GM23338 (cell line): ENCODE results near the gene PM20D1. TPM values are rescaled to one million over a fixed set of nuclear protein-coding genes. Genes with fewer than 3 reads are reported as not detected.

Experiments used
- ATAC-seq: fragments of 200-7000 bp; cut with Tn5 transposase; 3 replicates; pipeline ENCODE4 v1.9.1; 2020
- DNase-seq: peaks from one replicate; pipeline ENCODE4 v3.0.0-alpha.2; 2015; ENCODE audit warnings: low spot score
- H2AFZ ChIP-seq: fragments of 200-600 bp; sonication (generic); 2 replicates; pipeline ENCODE4 v1.8.0; 2016; ENCODE audit warnings: antibody characterized with exemption, mild to moderate bottlenecking, moderate library complexity
- H3F3A ChIP-seq: fragments of 200-600 bp; sonication (generic); replicated peaks from 2 replicates; pipeline ENCODE4 v1.8.0; 2017; ENCODE audit warnings: antibody characterized with exemption, mixed run types, low read depth
- H3K27ac ChIP-seq: fragments of 200-600 bp; sonication (generic); 2 replicates; pipeline ENCODE4 v1.6.1; 2016; ENCODE audit warnings: low read depth
- H3K27me3 ChIP-seq: fragments of 200-600 bp; sonication (generic); 2 replicates; pipeline ENCODE4 v1.8.0; 2016; ENCODE audit warnings: mild to moderate bottlenecking, mixed run types, moderate library complexity; ENCODE audit not compliant: insufficient read depth
- H3K36me3 ChIP-seq: fragments of 200-600 bp; sonication (generic); 2 replicates; pipeline ENCODE4 v1.8.0; 2016; ENCODE audit warnings: mild to moderate bottlenecking; ENCODE audit not compliant: insufficient read depth
- H3K4me1 ChIP-seq: fragments of 200-600 bp; sonication (generic); 2 replicates; pipeline ENCODE4 v1.8.0; 2016; ENCODE audit warnings: mild to moderate bottlenecking, moderate library complexity; ENCODE audit not compliant: insufficient read depth
- H3K4me2 ChIP-seq: fragments of 200-600 bp; sonication (generic); 2 replicates; pipeline ENCODE4 v1.7.1; 2017; ENCODE audit warnings: mixed run types
- H3K4me3 ChIP-seq: fragments of 200-600 bp; sonication (generic); 2 replicates; pipeline ENCODE4 v1.6.1; 2016; ENCODE audit warnings: mixed run types
- H3K79me2 ChIP-seq: fragments of 200-600 bp; sonication (generic); replicated peaks from 2 replicates; pipeline ENCODE4 v1.8.0; 2017; ENCODE audit warnings: mild to moderate bottlenecking; ENCODE audit not compliant: insufficient read depth
- H3K9me2 ChIP-seq: fragments of 200-600 bp; sonication (generic); 2 replicates; pipeline ENCODE4 v1.8.0; 2017; ENCODE audit not compliant: insufficient read depth
- H4K20me1 ChIP-seq: fragments of 200-600 bp; sonication (generic); replicated peaks from 2 replicates; pipeline ENCODE4 v1.8.0; 2017; ENCODE audit warnings: mild to moderate bottlenecking; ENCODE audit not compliant: insufficient read depth
- H3K27ac Mint-ChIP-seq: 2 replicates; pipeline ENCODE4 v1.8.0; 2020; ENCODE audit warnings: inconsistent platforms, mild to moderate bottlenecking, moderate library complexity, mixed read lengths
- H3K27me3 Mint-ChIP-seq: 3 replicates; pipeline ENCODE4 v1.8.0; 2022; ENCODE audit warnings: low read depth, mild to moderate bottlenecking, moderate library complexity, mixed read lengths, inconsistent platforms; ENCODE audit not compliant: insufficient read depth, poor library complexity
- H3K36me3 Mint-ChIP-seq: 3 replicates; pipeline ENCODE4 v1.8.0; 2021; ENCODE audit warnings: low read depth, mild to moderate bottlenecking, inconsistent platforms, moderate library complexity, mixed read lengths
- H3K4me1 Mint-ChIP-seq: 3 replicates; pipeline ENCODE4 v1.8.0; 2020; ENCODE audit warnings: mild to moderate bottlenecking, inconsistent platforms, mixed read lengths
- H3K4me3 Mint-ChIP-seq: 3 replicates; pipeline ENCODE4 v1.8.0; 2021; ENCODE audit warnings: moderate library complexity, mild to moderate bottlenecking, inconsistent platforms, mixed read lengths
- H3K9me3 Mint-ChIP-seq: 3 replicates; pipeline ENCODE4 v1.8.0; 2020; ENCODE audit warnings: moderate library complexity, mild to moderate bottlenecking, inconsistent platforms, mixed read lengths
- CREB1 ChIP-seq: fragments of 250-450 bp; sonication (Bioruptor Pico); IDR thresholded peaks from 2 replicates; pipeline ENCODE4 v1.5.0; 2020; ENCODE audit warnings: low read depth, mild to moderate bottlenecking, moderate library complexity
- NANOG ChIP-seq: IDR thresholded peaks from 2 replicates; pipeline ENCODE4 v1.6.1; 2016; ENCODE audit warnings: antibody characterized with exemption, borderline replicate concordance
- POLR2AphosphoS5 ChIP-seq: IDR thresholded peaks from 2 replicates; pipeline ENCODE4 v1.6.1; 2016; ENCODE audit warnings: antibody characterized with exemption, low read depth
- STAT1 ChIP-seq: IDR thresholded peaks from one replicate; pipeline ENCODE4 v1.6.1; 2016; ENCODE audit warnings: antibody characterized with exemption; ENCODE audit not compliant: unreplicated experiment
- ZNF462 ChIP-seq: fragments of 250-450 bp; sonication (Bioruptor Pico); IDR thresholded peaks from 2 replicates; pipeline ENCODE4 v1.5.0; 2020; ENCODE audit warnings: mild to moderate bottlenecking, moderate library complexity
- polyA plus RNA-seq: library from polyadenylated mRNA; unstranded; fragments of >200 nt; fragmentation: Nextera tagmentation; extraction: Ambion mirVana; gene quantifications from 2 replicates; pipeline ENCODE4 v1.2.1, GENCODE V29; 2016
- total RNA-seq: library from RNA; depleted of rRNA; stranded (reverse); fragments of >200 nt; shearing (Covaris generic); gene quantifications from 2 replicates; pipeline ENCODE4 v1.2.3, GENCODE V29; 2014
- TF ChIP-seq, protein P1 (sequence below): IDR thresholded peaks from one replicate; pipeline ENCODE4 v1.6.1; 2018; ENCODE audit warnings: antibody characterized with exemption; ENCODE audit not compliant: unreplicated experiment

PM20D1 gene
- total and polyA plus RNA-seq, 2 experiments from 2014 or later = 0.10 TPM; not detected in 1

GRCh38 chr1:205822397-205822796 is 27.5 kb downstream of the PM20D1 start:
- Mint-ChIP-seq H3K4me3 (no peak overlapping the region), H3K4me1 (peaks cover 13% of the 10 kb centered on the region), H3K27ac (no peak overlapping the region), H3K36me3 (no peaks in the 10 kb centered on the region), H3K27me3 (no peaks in the 10 kb centered on the region), H3K9me3 (no peaks in the 10 kb centered on the region)
- no peaks in the 10 kb centered on the region for H3K4me1 ChIP-seq
- 0 out of 2 replicates have a peak, but pooled peaks cover 2% of the 10 kb centered on the region for H3K9me2 ChIP-seq
- no peaks in the 10 kb centered on the region for H3K36me3 ChIP-seq
- no peaks in the 10 kb centered on the region for H3K27me3 ChIP-seq
- no peak for ATAC-seq
- H2AFZ ChIP-seq = no peak overlapping the region
- H3K4me3 ChIP-seq = no peak overlapping the region
- H3K79me2 ChIP-seq = no peaks in the 10 kb centered on the region
- TF ChIP-seq STAT1 = no peak
- no peak for TF ChIP-seq NANOG
- no peak for TF ChIP-seq ZNF462 (CRISPR knock-in tag)
- no peak for TF ChIP-seq CREB1 (CRISPR knock-in tag)
- TF ChIP-seq, protein P1, sequence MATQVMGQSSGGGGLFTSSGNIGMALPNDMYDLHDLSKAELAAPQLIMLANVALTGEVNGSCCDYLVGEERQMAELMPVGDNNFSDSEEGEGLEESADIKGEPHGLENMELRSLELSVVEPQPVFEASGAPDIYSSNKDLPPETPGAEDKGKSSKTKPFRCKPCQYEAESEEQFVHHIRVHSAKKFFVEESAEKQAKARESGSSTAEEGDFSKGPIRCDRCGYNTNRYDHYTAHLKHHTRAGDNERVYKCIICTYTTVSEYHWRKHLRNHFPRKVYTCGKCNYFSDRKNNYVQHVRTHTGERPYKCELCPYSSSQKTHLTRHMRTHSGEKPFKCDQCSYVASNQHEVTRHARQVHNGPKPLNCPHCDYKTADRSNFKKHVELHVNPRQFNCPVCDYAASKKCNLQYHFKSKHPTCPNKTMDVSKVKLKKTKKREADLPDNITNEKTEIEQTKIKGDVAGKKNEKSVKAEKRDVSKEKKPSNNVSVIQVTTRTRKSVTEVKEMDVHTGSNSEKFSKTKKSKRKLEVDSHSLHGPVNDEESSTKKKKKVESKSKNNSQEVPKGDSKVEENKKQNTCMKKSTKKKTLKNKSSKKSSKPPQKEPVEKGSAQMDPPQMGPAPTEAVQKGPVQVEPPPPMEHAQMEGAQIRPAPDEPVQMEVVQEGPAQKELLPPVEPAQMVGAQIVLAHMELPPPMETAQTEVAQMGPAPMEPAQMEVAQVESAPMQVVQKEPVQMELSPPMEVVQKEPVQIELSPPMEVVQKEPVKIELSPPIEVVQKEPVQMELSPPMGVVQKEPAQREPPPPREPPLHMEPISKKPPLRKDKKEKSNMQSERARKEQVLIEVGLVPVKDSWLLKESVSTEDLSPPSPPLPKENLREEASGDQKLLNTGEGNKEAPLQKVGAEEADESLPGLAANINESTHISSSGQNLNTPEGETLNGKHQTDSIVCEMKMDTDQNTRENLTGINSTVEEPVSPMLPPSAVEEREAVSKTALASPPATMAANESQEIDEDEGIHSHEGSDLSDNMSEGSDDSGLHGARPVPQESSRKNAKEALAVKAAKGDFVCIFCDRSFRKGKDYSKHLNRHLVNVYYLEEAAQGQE = no peak
- no peak for TF ChIP-seq POLR2AphosphoS5
- no peak for DNase-seq
- H3K4me2 ChIP-seq = no peak overlapping the region
- H3K27ac ChIP-seq = no peak overlapping the region
- H3F3A ChIP-seq = no peaks in the 10 kb centered on the region
- H4K20me1 ChIP-seq = no peaks in the 10 kb centered on the region
